Sigmoid colon (tissue), 4 donors: ENCODE results near the gene EHMT1.

ENCODE experiments used
- CTCF ChIP-seq, 4 experiments: fragments of 450-650 bp in 3 of 4; fragments of 200-600 bp in 1 of 4; IDR thresholded peaks; one replicate each; pipeline ENCODE4 v1.5.1; 2016 to 2019; ENCODE audit warnings: antibody characterized with exemption in 4 of 4, mild to moderate bottlenecking in 3 of 4, moderate library complexity in 2 of 4
- POLR2AphosphoS5 ChIP-seq, 4 donors: sonication (generic); formaldehyde crosslinking; IDR thresholded peaks; one replicate each; pipeline ENCODE4 v1.6.1; 2017; ENCODE audit warnings: antibody characterized with exemption in 4 of 4

GRCh38 chr9:137602661-137603060 lies 16.1 kb upstream of the EHMT1 start:
- no peak for TF ChIP-seq POLR2AphosphoS5 (IDR thresholded peaks at IDR 0.05)
- TF ChIP-seq CTCF (IDR thresholded peaks at IDR 0.05), result no peak
